ENCODE measurements around the gene AFAP1.

AFAP1 gene

GRCh38 chr4:7801641-7802040, 138.0 kb downstream of the AFAP1 start:
- no peak for DNase-seq

DNA sequence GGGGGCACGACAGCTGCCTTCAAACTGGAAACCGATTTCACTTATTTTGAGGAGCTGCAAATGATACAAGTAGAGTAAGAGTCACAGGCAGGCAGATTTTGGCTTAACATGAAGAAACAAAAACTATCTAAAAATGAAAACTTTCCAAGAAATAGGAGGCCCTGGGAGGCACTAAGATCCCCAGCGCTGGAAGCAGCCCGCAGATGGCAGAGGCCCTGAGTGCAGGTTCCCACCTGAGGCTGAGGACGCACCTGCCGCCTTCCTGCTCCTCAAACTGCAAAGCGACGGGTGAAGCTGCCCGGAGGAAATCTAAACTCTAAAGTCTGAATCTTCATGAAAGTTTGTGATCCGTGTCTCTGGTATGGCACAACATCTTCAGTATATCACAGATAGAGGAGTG, 138.7 kb downstream of the AFAP1 start:
- no peak for DNase-seq

- DNase-seq, result no peak
These were observed 139.3 kb downstream of the AFAP1 start for GRCh38 chr4:7800410-7800809.

- no peak for DNase-seq
These were observed 139.9 kb downstream of the AFAP1 start for GRCh38 chr4:7799736-7800135.

DNA sequence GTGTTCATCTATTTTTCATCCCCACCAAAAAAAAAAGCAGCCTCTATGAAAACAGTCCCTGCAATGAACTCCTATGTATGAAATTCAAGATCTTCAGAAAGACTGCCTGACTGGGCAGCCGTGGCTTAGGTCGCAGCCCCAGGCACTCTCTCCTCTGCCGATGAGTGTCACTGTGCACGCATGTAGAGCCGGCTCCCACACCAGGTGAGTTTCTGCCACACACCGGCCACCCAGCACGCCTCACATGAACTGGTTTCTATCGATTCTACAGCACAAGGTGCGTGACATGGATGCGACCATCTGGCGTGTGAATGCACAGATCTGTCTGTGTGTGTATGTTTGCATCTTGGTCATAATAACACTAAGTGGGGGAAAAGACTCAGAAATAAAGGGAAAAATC, 140.4 kb downstream of the AFAP1 start:
- no peak for DNase-seq

GRCh38 chr4:7798178-7798995, 141.3 kb downstream of the AFAP1 start:
- peak; percentile 24 for DNase-seq

GRCh38 chr4:7797330-7797729, 142.3 kb downstream of the AFAP1 start:
- no peak for DNase-seq

DNA sequence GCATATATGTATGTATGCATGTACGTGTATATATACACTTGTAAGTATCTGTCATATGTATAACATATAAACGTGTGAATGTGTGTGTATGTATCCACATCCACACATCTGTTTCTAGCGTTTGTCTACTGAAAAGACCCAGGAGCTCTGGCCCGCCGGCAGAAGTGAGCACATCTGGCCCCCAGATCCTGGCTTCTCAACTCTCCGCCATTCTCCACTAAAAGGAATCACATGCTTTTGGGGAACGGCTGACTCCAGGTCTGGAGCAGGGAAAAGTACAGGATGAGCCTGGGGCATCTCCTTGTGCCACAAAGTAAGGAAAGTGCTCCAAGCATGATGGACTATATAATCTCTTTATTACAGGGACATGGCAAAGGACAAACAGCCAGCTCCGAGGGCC, 143.7 kb downstream of the AFAP1 start:
- DNase-seq, result no peak

DNA sequence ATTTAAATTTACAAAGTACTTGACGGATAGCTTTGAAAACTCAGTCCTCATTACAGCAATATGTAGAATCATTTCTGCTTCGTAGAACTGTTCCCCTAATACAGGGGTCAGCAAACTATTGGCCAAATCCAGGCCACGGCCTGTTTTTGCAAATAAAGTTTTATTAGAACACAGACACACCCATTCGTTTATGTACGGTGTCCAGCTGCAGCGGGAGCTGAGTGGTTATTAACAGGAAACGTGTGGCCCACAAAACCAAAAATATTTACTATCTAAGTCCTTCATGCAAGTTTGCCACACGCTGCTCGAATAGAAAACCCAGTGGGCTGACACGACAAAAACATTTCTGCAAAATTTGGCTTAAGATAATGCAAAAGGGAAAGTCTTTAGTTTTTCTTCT, 146.5 kb downstream of the AFAP1 start:
- no peak for DNase-seq

DNA sequence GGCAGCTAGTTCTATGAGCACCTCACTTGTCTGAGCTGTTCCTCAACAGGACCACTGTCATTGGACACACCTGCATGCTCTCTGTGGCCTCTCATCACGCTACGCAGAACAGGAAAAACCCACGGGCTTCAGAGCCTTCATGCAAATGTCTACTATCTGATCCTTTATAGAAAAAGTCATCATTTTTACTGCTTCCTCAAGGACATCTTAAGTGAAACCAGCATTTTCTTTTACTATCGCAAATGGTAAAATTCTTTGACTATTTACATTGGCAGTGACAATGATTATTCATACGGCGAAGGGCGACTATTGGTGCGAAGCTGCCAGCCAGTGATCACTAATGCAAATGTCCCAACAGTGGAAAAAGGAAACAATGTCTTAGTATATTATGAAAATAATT, 147.0 kb downstream of the AFAP1 start:
- no peak for DNase-seq

DNA sequence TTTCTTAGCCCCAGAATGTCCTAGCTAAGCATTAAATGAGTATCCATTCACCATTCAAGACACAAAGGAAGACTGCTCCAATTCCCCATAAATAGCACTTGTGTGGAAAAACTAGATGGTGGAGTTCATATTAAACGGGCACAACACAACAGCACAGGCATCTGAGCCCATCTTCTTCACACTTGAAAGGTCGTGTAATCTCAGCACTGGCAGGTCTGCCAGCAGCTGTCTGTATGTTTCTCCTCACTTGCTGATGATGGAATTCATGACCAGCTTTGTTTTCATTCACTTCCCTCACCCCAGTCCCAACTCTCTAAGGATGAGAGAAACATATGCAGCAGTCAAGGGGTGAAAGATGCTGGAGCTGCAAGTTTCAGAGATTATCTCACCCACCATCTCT, 148.7 kb downstream of the AFAP1 start:
- DNase-seq, result no peak

DNA sequence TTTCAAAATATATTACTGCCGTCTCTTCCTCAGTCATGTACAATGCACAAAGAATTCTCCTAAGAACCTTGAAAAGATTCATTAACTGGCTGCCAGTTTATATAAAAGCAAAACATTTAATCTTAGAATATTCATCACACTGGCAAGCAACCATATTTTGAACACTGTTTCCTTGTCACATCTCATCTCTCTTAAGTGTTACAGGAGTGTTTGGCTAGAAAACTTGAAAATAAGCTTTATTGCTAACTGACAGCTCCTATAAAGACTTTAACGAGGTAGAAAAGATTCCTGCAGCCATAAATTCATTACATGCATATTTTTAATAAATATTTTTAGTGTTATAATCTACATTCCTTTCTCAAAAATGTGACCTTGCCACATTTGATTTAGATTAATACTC, 149.6 kb downstream of the AFAP1 start:
- DNase-seq, result no peak

GRCh38 chr4:7788694-7789425, 150.8 kb downstream of the AFAP1 start:
- no peak for DNase-seq

GRCh38 chr4:7788193-7788592, 151.5 kb downstream of the AFAP1 start:
- DNase-seq, result no peak

DNA sequence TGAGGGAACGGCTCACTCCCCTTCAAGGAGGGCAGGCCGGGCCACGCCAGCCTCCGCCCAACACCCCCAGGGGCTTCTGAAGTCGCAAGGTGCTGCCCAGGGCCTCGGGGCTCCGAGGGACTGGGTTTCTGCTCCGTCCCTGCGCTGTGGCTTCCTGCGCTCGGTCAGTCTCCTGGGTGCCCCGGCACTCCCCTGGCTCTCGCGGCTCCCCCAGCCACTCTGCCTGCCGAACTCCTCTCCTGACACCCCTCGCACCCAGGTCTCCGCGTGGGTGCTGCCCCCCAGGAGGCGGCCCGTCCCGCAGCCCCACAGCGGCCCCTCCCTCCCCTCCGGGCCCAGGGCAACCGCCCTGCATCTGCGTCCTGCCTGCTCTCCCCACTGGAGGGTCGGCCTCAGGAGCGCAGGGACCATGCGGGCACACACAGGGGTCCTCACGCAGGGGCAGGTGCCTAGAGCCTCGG, 151.9 kb downstream of the AFAP1 start:
- no peak for DNase-seq

DNA sequence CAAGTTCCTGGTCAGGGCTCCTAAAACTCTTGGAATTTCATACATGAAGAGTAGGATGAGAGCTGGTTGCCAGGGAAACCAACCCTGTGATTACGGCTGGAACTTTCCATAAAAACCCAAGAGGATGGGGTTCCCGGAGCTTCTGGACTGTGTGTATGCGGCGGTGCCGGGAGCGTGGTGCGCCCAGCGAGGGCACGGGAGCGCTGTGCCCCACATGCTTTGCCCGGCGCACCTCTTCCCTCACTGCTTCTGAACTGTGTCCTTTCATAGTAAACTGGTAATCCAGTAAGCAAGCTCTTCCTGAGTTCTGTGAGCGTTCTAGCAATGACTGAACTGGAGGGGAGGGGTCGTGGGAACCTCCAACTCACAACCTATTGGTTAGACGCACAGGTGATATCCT, 152.6 kb downstream of the AFAP1 start:
- no peak for DNase-seq

DNA sequence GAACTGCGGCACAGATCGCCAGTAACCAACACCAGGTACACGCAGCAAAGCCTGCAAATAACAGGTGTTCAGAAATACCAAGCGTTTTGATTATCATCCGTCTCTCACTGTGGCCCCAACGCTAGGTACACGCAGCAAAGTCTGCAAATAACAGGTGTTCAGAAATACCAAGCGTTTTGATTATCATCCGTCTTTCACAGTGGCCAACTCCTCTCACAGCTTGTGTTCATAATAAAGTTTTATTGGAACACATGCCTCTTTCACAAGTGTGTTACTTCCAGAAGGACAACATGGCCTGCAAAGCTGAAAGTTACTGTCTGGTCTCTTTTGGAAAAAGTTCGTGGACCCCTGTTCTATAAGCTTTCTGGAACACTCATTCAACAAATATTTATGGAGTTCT, 153.1 kb downstream of the AFAP1 start:
- no peak for DNase-seq

DNA sequence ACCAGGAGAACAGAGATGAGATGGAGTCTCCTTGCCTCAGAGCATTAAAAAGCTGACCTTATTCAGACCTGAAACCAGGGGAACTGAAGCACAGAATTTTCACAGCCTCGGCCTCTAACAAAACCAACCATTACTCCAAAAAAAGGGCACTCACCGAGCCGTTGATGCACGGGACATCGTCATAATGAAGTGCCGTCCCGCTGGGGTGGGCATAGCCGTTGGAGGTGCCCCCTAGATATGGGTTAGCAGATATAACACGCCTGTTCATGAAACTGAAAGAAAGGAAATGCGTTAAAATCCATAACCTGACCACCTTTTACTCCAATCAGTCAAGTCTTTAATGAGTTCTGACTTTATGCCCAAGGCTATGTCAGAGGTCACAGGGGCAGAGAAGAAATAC, 153.6 kb downstream of the AFAP1 start:
- no peak for DNase-seq

GRCh38 chr4:7785017-7785416, 154.6 kb downstream of the AFAP1 start:
- peak; percentile 53 for DNase-seq

- no peak for DNase-seq
These were observed 155.4 kb downstream of the AFAP1 start for GRCh38 chr4:7784131-7784870.

DNA sequence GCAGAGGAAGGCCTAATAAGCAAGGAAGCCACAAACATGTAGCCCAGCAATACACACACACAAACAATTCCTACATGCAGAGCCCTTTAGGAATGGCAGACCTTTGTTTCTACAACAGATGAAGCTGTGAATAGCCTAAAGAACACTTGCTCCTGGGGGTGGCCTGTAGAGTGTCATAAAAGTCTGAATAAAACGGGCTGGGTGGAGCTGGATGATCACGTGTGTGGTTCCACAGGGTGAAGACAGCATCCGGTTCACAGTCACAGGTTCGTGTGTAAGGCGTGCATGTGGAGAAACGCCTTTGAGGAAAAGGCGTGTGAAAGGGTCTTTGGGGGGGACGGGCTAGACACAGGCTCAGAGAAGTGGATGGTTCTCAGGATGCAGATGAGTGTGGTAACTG, 156.1 kb downstream of the AFAP1 start:
- no peak for DNase-seq

- no peak for DNase-seq
These were observed 156.9 kb downstream of the AFAP1 start for GRCh38 chr4:7782783-7783182.

DNA sequence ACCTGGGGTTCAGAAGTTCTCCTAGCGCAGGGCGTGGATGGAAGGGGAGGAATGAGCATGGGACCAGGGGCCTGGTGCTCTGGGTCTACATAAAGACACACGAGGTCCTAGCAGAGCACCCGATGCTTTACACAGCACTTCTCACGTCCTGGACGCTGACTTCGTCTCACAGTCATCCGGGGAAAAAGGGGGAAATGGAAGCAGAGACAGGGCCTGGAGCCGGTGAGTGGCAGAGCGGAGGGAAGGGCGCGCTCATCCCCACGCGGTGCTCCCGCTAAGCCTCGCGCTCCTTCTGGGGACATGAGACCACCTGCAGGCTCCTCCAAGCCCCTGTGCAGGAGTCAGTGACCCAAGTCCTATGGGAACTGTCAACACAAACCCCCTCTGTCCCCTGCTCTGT, 157.7 kb downstream of the AFAP1 start:
- no peak for DNase-seq

GRCh38 chr4:7781366-7781765, 158.3 kb downstream of the AFAP1 start:
- peak; percentile 46 for DNase-seq

Measured in activated CD4-positive, alpha-beta T cell treated with anti-CD3 and anti-CD28 coated beads for 48 hours (primary cell).